Osteocyte (in vitro differentiated cells): ENCODE data around the gene ZNF69. TPM values are rescaled to one million over a fixed set of nuclear protein-coding genes. Genes with fewer than 3 reads are reported as not detected.
"Not testable (repeated sequence)": the region's sequence is repeated elsewhere in the genome, so short reads cannot be mapped to it uniquely, and the experiment has no call there.

Experiments used
- DNase-seq: peaks from one replicate; pipeline ENCODE4 v3.0.0; 2021; ENCODE audit warnings: mixed read lengths; ENCODE audit not compliant: unreplicated experiment; ENCODE audit errors: extremely low spot score
- H3K27ac Mint-ChIP-seq: one replicate; pipeline ENCODE4 v1.8.0; 2021; ENCODE audit warnings: mild to moderate bottlenecking, mixed read lengths; ENCODE audit not compliant: unreplicated experiment
- H3K27me3 Mint-ChIP-seq: one replicate; pipeline ENCODE4 v1.8.0; 2021; ENCODE audit warnings: mixed read lengths; ENCODE audit not compliant: unreplicated experiment
- H3K36me3 Mint-ChIP-seq: one replicate; pipeline ENCODE4 v1.8.0; 2021; ENCODE audit warnings: mixed read lengths; ENCODE audit not compliant: unreplicated experiment
- H3K4me1 Mint-ChIP-seq: one replicate; pipeline ENCODE4 v1.8.0; 2021; ENCODE audit warnings: mixed read lengths; ENCODE audit not compliant: unreplicated experiment
- H3K4me3 Mint-ChIP-seq: one replicate; pipeline ENCODE4 v1.8.0; 2021; ENCODE audit warnings: mild to moderate bottlenecking, moderate library complexity, mixed read lengths; ENCODE audit not compliant: unreplicated experiment
- H3K9me3 Mint-ChIP-seq: one replicate; pipeline ENCODE4 v1.8.0; 2021; ENCODE audit warnings: mixed read lengths; ENCODE audit not compliant: unreplicated experiment
- total RNA-seq: library from RNA; stranded (reverse); gene quantifications from 2 replicates; pipeline ENCODE4 v1.2.1, GENCODE V29; 2021
- TF ChIP-seq, protein P1 (sequence below): fragments of 200-600 bp; sonication (generic); IDR thresholded peaks from 2 replicates; pipeline ENCODE4 v1.5.0; 2021; ENCODE audit warnings: antibody characterized with exemption, mild to moderate bottlenecking, moderate library complexity

ZNF69 gene
- total RNA-seq, 1 donor from 2014 or later, result 11.9 TPM

DNA sequence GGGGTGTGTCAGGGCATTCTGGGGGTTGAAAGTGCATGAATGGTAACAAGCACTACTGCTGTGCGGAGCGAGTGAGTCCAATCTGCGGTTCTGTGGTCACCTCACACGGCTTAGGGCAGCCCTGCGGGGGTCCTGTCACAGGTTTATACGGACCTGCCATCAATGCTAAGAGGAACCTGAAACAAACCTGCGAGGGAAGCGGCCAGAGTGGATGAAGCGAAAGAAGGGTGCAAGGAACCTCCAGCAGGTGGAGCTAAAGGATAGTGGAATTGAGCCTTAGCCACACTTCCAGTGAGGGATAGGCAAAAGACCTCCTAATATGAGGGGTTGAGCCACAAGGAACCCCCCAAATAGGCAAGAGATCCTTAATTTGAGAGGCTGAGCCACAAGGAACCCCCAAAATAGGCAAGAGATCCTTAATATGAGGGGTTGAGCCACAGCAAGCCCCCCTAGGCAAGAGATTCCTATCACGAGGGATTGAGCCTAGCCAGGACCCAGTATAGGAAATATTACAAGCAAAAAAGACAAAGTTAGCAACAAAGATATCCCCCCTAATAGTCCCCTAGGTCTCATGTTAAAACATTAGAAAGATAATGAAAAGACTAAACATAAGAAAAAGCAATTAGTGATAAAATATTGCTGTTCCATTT, 6.3 kb upstream of the ZNF69 start:
- TF ChIP-seq, protein P1, sequence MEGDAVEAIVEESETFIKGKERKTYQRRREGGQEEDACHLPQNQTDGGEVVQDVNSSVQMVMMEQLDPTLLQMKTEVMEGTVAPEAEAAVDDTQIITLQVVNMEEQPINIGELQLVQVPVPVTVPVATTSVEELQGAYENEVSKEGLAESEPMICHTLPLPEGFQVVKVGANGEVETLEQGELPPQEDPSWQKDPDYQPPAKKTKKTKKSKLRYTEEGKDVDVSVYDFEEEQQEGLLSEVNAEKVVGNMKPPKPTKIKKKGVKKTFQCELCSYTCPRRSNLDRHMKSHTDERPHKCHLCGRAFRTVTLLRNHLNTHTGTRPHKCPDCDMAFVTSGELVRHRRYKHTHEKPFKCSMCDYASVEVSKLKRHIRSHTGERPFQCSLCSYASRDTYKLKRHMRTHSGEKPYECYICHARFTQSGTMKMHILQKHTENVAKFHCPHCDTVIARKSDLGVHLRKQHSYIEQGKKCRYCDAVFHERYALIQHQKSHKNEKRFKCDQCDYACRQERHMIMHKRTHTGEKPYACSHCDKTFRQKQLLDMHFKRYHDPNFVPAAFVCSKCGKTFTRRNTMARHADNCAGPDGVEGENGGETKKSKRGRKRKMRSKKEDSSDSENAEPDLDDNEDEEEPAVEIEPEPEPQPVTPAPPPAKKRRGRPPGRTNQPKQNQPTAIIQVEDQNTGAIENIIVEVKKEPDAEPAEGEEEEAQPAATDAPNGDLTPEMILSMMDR, result peak; percentile 80
- Mint-ChIP-seq H3K27ac (no peak overlapping the region), H3K27me3 (peaks cover 17% of the 10 kb centered on the region), H3K36me3 (no peaks in the 10 kb centered on the region), H3K9me3 (no peaks in the 10 kb centered on the region), H3K4me3 (peak overlapping the region; percentile 12), H3K4me1 (no peaks in the 10 kb centered on the region)
- DNase-seq, result no peak

- peaks cover 17% of the 10 kb centered on the region for H3K27me3 Mint-ChIP-seq
- no peaks in the 10 kb centered on the region for H3K36me3 Mint-ChIP-seq
- H3K9me3 Mint-ChIP-seq, result no peaks in the 10 kb centered on the region
- no peak overlapping the region for H3K4me3 Mint-ChIP-seq
- TF ChIP-seq, protein P1, result no peak
- no peak for DNase-seq
- no peak overlapping the region for H3K27ac Mint-ChIP-seq
- peaks cover 7% of the 10 kb centered on the region for H3K4me1 Mint-ChIP-seq
These were observed 5.0 kb upstream of the ZNF69 start for GRCh38 chr19:11882606-11883005.

DNA sequence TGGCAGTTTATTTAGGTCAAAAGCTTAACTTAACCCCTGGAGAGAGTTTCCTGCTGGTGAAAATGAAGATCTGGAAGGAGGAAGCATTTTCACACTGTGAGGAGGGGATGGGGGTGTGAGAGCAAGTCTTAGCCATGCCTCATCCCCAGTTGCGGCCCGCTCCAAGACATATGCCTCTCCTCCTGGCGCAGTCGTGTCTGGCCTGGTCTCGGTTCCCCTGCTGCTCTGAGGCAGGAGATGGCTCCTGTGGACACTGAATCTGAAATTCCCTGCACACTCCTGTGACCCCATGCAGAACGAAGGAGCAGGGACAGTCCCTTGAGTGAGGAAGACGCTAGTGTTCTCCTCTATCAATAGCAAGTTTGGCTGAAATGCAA, 360 bp upstream of the ZNF69 start:
- Mint-ChIP-seq H3K4me3 (peak overlapping the region; percentile 94), H3K27me3 (peaks cover 15% of the 10 kb centered on the region), H3K36me3 (peaks cover 10% of the 10 kb centered on the region), H3K9me3 (no peaks in the 10 kb centered on the region), H3K27ac (peak overlapping the region; percentile 97), H3K4me1 (peaks cover 28% of the 10 kb centered on the region)
- DNase-seq, result no peak
- TF ChIP-seq, protein P1, result no peak

DNA sequence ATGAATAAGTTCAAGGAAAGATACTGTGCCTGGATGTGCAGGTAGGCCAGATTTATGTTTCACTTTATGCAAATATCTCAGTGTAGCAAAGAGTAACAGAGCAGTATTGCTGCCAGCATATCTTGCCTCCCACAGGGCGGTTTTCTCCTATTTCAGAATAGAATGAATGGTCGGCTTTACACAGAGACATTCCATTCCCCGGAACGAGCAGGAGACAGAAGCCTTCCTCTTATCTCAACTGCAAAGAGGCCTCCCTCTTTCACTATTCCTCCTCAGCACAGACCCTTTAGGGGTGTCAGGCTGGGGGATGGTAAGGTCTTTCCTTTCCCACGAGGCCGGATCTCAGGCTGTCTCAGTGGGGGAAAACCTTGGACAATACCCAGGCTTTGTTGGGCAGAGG, 2.3 kb downstream of the ZNF69 start:
- H3K9me3 Mint-ChIP-seq, result peaks cover 12% of the 10 kb centered on the region
- H3K27me3 Mint-ChIP-seq, H3K4me3 Mint-ChIP-seq, H3K27ac Mint-ChIP-seq, DNase-seq: not testable (repeated sequence)
- peaks cover 28% of the 10 kb centered on the region for H3K36me3 Mint-ChIP-seq
- peaks cover 28% of the 10 kb centered on the region for H3K4me1 Mint-ChIP-seq

GRCh38 chr19:11890634-11891033, 3.1 kb downstream of the ZNF69 start:
- Mint-ChIP-seq H3K27ac (no peak overlapping the region), H3K9me3 (peaks cover 18% of the 10 kb centered on the region), H3K27me3 (no peaks in the 10 kb centered on the region), H3K36me3 (peaks cover 36% of the 10 kb centered on the region), H3K4me1 (peaks cover 28% of the 10 kb centered on the region), H3K4me3 (no peak overlapping the region)
- no peak for DNase-seq
- TF ChIP-seq, protein P1, result no peak
